ENCODE measurements around the gene AGTR2.
"Not testable (repeated sequence)": the region's sequence is repeated elsewhere in the genome, so short reads cannot be mapped to it uniquely, and the experiment has no call there.

AGTR2 gene, protein sequence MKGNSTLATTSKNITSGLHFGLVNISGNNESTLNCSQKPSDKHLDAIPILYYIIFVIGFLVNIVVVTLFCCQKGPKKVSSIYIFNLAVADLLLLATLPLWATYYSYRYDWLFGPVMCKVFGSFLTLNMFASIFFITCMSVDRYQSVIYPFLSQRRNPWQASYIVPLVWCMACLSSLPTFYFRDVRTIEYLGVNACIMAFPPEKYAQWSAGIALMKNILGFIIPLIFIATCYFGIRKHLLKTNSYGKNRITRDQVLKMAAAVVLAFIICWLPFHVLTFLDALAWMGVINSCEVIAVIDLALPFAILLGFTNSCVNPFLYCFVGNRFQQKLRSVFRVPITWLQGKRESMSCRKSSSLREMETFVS

DNA sequence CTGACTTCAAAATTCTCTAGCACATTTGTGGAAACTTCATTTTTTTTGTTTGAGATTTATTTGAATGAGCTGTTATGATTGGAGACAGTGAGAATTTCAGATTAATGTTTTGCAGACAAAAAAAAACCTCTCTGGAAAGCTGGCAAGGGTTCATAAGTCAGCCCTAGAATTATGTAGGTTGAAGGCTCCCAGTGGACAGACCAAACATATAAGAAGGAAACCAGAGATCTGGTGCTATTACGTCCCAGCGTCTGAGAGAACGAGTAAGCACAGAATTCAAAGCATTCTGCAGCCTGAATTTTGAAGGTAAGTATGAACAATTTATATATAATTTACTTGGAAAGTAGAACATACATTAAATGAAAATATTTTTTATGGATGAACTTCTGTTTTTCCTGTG lies at the start of gene AGTR2:
Gene AGTR2 (plus strand): TSS at position 234 of the 400 bp plus-strand sequence. CDS start 1,537 bp downstream, outside the sequence.
- DNase-seq: no peak

GRCh38 chrX:116135277-116135676 lies 35.3 kb upstream of the AGTR2 start:
- no peak for DNase-seq

- DNase-seq: not testable (repeated sequence)
Measured at GRCh38 chrX:116141270-116141669, 29.3 kb upstream of the AGTR2 start.

DNA sequence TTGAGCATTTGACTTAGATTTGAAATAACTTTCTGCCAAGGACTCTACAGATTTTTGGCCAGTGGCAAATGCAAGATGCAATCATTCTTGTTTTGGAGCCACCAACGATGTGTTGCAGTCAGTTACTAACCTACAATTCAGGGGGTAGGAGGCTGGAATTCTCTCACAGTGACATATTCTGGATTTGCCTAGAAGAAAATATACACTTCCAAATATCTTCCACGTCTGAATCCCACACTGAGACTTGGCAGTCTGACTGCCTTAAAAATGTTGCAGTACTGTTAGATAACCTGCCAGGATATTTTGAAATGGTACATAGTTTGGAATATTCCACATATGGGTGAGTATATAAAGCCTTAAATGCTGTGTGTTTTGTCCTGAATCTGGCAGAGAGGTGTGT lies 27.6 kb upstream of the AGTR2 start:
- DNase-seq: no peak

DNA sequence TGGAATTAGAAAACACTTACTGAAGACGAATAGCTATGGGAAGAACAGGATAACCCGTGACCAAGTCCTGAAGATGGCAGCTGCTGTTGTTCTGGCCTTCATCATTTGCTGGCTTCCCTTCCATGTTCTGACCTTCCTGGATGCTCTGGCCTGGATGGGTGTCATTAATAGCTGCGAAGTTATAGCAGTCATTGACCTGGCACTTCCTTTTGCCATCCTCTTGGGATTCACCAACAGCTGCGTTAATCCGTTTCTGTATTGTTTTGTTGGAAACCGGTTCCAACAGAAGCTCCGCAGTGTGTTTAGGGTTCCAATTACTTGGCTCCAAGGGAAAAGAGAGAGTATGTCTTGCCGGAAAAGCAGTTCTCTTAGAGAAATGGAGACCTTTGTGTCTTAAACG lies 2.4 kb downstream of the AGTR2 start:
- DNase-seq: no peak

GRCh38 chrX:116181300-116181699 lies 10.8 kb downstream of the AGTR2 start:
- DNase-seq: no peak

DNA sequence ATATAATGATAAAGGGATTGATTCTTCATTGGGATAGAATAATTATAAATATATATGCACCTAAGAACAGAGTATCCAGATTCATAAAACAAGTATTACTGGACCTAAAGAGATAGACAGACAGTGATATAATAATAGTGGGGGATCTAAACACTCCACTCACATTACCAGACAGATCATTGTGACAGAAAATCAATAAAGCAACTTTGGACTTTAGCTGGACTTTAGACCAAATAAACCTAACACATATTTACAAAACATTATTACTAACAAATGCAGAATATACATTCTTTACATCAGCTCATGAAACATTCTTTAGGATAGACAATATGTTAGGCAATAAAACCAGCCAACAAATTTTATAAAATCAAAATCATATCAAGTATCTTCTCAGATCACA lies 14.6 kb downstream of the AGTR2 start:
- no peak for DNase-seq

- no peak for DNase-seq
Measured at GRCh38 chrX:116194649-116195048, 24.1 kb downstream of the AGTR2 start.

GRCh38 chrX:116198235-116198634 lies 27.7 kb downstream of the AGTR2 start:
- DNase-seq: no peak

GRCh38 chrX:116198810-116199209 lies 28.3 kb downstream of the AGTR2 start:
- no peak for DNase-seq

DNA sequence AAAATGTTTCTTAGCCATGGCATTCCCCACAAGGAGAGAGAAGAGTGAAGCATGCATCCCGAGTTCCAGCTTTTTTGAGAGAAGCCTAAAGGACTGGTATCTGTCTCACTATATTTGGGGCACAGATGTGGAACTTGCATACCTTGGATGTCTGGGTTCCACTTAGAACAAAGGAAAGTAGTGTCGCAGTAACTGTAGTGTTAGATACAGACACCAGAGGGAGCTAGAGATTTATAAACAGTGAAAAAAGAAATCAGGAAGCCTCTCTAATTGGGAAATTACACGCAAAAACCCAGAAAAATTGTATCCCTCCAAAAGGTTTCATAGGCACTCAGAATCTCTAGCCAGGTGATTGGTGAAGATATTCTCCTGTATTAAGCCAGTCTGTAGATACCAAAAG lies 34.4 kb downstream of the AGTR2 start:
- no peak for DNase-seq

GRCh38 chrX:116213262-116213661 lies 42.7 kb downstream of the AGTR2 start:
- DNase-seq: no peak

GRCh38 chrX:116217080-116217479 lies 46.5 kb downstream of the AGTR2 start:
- not testable (repeated sequence) for DNase-seq

All from SHP77 treated with DMSO at 0.1 percent for 48 hours (cell line).